Mucosa of stomach (tissue), 1 donor: Measurements from ENCODE around the gene KIAA1671.

Experiments used
- H3K27me3 ChIP-seq: one replicate; pipeline ENCODE4 v1.7.0; 2013; ENCODE audit warnings: mild to moderate bottlenecking, low read length; ENCODE audit not compliant: control insufficient read depth, insufficient read depth
- H3K36me3 ChIP-seq: one replicate; pipeline ENCODE4 v1.7.0; 2013; ENCODE audit warnings: low read length; ENCODE audit not compliant: control insufficient read depth, insufficient read depth
- H3K4me1 ChIP-seq: one replicate; pipeline ENCODE4 v1.7.0; 2013; ENCODE audit warnings: mild to moderate bottlenecking, low read length; ENCODE audit not compliant: control insufficient read depth, insufficient read depth
- H3K4me3 ChIP-seq: one replicate; pipeline ENCODE4 v1.7.0; 2013; ENCODE audit warnings: low read length
- H3K9ac ChIP-seq: one replicate; pipeline ENCODE4 v1.7.0; 2013; ENCODE audit warnings: mild to moderate bottlenecking, low read length, moderate library complexity
- H3K9me3 ChIP-seq: one replicate; pipeline ENCODE4 v1.7.0; 2013; ENCODE audit warnings: mild to moderate bottlenecking, low read length, moderate library complexity; ENCODE audit not compliant: control insufficient read depth
- donor health status: Pancreatic carcinoma.

Gene KIAA1671

GRCh38 chr22:25024895-25025294 lies 72.4 kb downstream of the KIAA1671 start:
- Histone ChIP-seq H3K9ac (no peak overlapping the region), H3K27me3 (no peaks in the 10 kb centered on the region), H3K4me1 (peaks cover 22% of the 10 kb centered on the region), H3K4me3 (no peak overlapping the region), H3K36me3 (no peaks in the 10 kb centered on the region), H3K9me3 (no peaks in the 10 kb centered on the region)

- Histone ChIP-seq H3K36me3 (no peaks in the 10 kb centered on the region), H3K27me3 (no peaks in the 10 kb centered on the region), H3K4me1 (peaks cover 22% of the 10 kb centered on the region), H3K9me3 (no peaks in the 10 kb centered on the region), H3K9ac (peak overlapping the region; percentile 42), H3K4me3 (no peak overlapping the region)
These were observed 73.2 kb downstream of the KIAA1671 start for GRCh38 chr22:25025491-25026400.

- Histone ChIP-seq H3K4me1 (peaks cover 22% of the 10 kb centered on the region), H3K36me3 (no peaks in the 10 kb centered on the region), H3K4me3 (no peak overlapping the region), H3K9ac (peak overlapping the region; percentile 5), H3K9me3 (no peaks in the 10 kb centered on the region), H3K27me3 (no peaks in the 10 kb centered on the region)
These were observed 74.8 kb downstream of the KIAA1671 start for GRCh38 chr22:25027043-25027906.

- Histone ChIP-seq H3K9me3 (no peaks in the 10 kb centered on the region), H3K9ac (no peak overlapping the region), H3K4me3 (no peak overlapping the region), H3K4me1 (peaks cover 22% of the 10 kb centered on the region), H3K27me3 (no peaks in the 10 kb centered on the region), H3K36me3 (no peaks in the 10 kb centered on the region)
These were observed 75.7 kb downstream of the KIAA1671 start for GRCh38 chr22:25027959-25028840.

GRCh38 chr22:25028841-25029141 lies 76.3 kb downstream of the KIAA1671 start:
- no peaks in the 10 kb centered on the region for H3K27me3 ChIP-seq
- no peak overlapping the region for H3K9ac ChIP-seq
- peaks cover 22% of the 10 kb centered on the region for H3K4me1 ChIP-seq
- H3K4me3 ChIP-seq: no peak overlapping the region
- H3K9me3 ChIP-seq: no peaks in the 10 kb centered on the region
- H3K36me3 ChIP-seq: no peaks in the 10 kb centered on the region

- no peak overlapping the region for H3K9ac ChIP-seq
- H3K36me3 ChIP-seq: no peaks in the 10 kb centered on the region
- H3K4me1 ChIP-seq: peaks cover 22% of the 10 kb centered on the region
These were observed 76.7 kb downstream of the KIAA1671 start for GRCh38 chr22:25029181-25029580.

GRCh38 chr22:25030636-25031035 lies 78.1 kb downstream of the KIAA1671 start:
- Histone ChIP-seq H3K9ac (no peak overlapping the region), H3K9me3 (no peaks in the 10 kb centered on the region), H3K36me3 (no peaks in the 10 kb centered on the region), H3K4me1 (peaks cover 22% of the 10 kb centered on the region), H3K4me3 (no peak overlapping the region), H3K27me3 (no peaks in the 10 kb centered on the region)

More at GRCh38 chr22:25029181-25029580, 76.7 kb downstream of the KIAA1671 start:
- no peak overlapping the region for H3K4me3 ChIP-seq
- H3K9me3 ChIP-seq: no peaks in the 10 kb centered on the region
- H3K27me3 ChIP-seq: no peaks in the 10 kb centered on the region

GRCh38 chr22:25032066-25032465 lies 79.5 kb downstream of the KIAA1671 start:
- Histone ChIP-seq H3K4me3 (no peak overlapping the region), H3K36me3 (no peaks in the 10 kb centered on the region)

GRCh38 chr22:25035715-25036114 lies 83.2 kb downstream of the KIAA1671 start:
- Histone ChIP-seq H3K4me1 (no peaks in the 10 kb centered on the region), H3K4me3 (no peak overlapping the region), H3K27me3 (no peaks in the 10 kb centered on the region), H3K9ac (no peak overlapping the region), H3K9me3 (no peaks in the 10 kb centered on the region), H3K36me3 (peaks cover under 1% of the 10 kb centered on the region)

More at GRCh38 chr22:25032066-25032465, 79.5 kb downstream of the KIAA1671 start:
- Histone ChIP-seq H3K4me1 (peaks cover 10% of the 10 kb centered on the region), H3K9ac (no peak overlapping the region), H3K9me3 (no peaks in the 10 kb centered on the region), H3K27me3 (no peaks in the 10 kb centered on the region)

GRCh38 chr22:25038239-25038638 lies 85.7 kb downstream of the KIAA1671 start:
- Histone ChIP-seq H3K4me1 (no peaks in the 10 kb centered on the region), H3K4me3 (no peak overlapping the region), H3K27me3 (no peaks in the 10 kb centered on the region), H3K9me3 (no peaks in the 10 kb centered on the region), H3K36me3 (peaks cover 8% of the 10 kb centered on the region), H3K9ac (no peak overlapping the region)

GRCh38 chr22:25038771-25039170 lies 86.3 kb downstream of the KIAA1671 start:
- no peaks in the 10 kb centered on the region for H3K27me3 ChIP-seq
- H3K4me3 ChIP-seq: no peak overlapping the region
- peaks cover 8% of the 10 kb centered on the region for H3K36me3 ChIP-seq
- H3K4me1 ChIP-seq: no peaks in the 10 kb centered on the region
- H3K9ac ChIP-seq: no peak overlapping the region
- no peaks in the 10 kb centered on the region for H3K9me3 ChIP-seq
